COLO668 (cell line): ENCODE results near the gene SNX27.

ENCODE experiments used
- DNase-seq: peaks from one replicate; lab custom pipeline; 2025; ENCODE audit not compliant: unreplicated experiment; lab: John Stamatoyannopoulos, UW

Gene SNX27

DNA sequence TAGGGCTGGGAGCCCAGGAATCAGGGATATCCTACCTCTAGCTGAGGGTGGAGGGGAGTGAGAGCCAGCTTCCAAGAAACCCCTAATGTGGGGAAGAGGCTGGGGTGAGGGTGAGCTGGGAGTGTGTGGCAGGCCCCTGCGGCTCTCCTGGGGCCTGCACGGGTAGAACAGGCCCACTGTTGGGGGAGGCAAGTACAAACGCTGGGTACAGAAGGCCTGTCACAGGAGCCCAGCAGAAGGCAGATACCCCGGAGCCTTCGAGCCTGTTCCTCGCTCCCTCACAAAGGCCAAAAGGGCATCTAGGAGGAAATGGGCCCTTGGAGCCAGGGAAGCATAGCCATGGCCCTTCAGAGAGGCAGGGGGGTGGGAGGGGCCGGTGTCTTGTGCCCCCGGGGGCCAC, 91.1 kb downstream of the SNX27 start:
- no peak for DNase-seq

DNA sequence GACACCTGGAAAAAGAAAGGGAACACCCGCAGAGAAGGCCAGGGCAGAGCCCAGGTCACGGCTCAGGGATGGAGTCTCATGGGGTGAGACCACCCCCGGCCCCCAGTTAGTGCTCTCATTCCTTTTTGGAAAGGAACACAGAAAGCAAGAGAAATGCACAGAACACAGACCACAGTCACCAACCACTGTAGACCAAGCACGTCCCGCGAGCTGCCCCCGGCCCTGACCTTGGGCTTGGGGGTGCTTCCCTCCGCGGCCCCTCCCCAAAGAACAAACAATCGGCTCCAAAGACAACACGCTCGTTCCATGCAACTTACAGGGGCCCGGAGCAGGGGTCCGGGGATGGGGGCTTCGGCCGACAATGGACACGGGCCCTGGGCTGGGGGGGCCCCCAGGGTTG, 92.0 kb downstream of the SNX27 start:
- no peak for DNase-seq

DNA sequence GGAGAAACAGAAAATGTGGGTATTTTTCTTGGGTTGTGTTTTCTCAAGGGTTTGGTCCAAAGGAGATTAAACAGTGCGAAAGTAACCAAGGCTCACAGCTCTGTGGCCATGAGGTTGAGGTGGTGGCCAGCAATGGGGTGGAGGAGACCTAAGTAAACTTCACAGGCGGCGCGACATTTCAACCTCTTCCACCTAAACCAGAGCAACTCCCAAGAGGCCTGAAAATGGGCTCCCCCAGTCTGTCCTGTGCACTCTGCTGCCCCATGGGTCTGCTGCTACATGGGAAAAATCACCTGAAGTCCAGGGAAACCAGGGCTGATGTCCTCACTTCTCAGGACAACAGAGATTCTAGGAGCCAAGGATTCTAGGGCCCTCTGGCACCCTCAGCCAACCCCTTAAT, 92.4 kb downstream of the SNX27 start:
- no peak for DNase-seq

DNA sequence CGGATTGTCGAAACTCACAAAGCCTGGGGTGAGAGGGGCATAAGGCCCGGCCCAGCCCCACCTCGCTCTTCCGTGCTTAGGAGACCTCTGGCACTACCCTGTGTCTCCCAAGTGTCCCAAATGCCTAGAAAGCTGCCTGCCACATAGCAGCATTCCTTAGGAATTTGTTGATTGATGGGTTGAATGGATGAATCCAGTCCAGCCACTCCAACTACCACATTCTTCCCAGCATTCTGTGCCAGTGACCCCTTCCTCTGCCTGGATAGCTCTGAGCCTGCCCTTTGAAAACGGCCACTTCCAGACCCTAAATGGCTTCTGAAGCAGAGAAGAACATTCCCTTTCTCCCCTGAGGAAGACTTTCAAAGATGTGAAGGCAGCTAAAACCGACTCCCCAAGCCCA, 93.3 kb downstream of the SNX27 start:
- no peak for DNase-seq

DNA sequence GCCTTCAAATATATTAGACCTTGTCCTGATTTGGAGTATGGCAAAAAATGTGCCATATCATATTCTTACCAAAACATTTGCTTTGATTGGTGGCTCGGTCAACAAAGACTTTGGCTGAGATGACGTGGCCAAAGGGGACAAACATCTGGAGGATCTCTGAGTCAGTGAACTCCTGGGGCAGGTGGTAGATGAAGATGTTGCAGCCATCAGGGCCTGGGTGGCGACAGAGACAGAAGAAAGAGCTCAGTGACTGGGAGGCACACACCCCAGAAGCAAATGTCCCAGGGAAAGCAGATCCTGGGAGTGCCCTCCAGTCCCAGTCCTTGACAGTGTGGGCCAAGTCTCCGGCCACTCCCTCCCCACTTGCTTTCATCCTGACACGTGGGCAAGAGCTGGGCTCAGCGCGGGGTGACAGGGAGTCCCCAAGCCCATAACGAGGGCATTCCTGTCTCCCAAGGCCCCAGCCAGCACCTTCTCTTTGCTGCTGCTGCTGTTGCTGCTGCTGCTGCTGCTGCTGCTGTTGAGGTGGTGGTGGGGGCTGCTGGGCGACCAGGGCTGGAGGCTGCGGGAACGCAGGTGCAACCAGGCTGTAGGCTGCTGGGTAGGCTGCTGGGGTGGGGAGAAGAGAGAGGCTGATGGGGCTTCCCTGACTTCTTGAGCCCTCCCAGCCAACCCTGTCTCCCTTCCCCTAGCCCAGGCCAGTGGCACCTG, 94.1 kb downstream of the SNX27 start:
- DNase-seq: no peak

DNA sequence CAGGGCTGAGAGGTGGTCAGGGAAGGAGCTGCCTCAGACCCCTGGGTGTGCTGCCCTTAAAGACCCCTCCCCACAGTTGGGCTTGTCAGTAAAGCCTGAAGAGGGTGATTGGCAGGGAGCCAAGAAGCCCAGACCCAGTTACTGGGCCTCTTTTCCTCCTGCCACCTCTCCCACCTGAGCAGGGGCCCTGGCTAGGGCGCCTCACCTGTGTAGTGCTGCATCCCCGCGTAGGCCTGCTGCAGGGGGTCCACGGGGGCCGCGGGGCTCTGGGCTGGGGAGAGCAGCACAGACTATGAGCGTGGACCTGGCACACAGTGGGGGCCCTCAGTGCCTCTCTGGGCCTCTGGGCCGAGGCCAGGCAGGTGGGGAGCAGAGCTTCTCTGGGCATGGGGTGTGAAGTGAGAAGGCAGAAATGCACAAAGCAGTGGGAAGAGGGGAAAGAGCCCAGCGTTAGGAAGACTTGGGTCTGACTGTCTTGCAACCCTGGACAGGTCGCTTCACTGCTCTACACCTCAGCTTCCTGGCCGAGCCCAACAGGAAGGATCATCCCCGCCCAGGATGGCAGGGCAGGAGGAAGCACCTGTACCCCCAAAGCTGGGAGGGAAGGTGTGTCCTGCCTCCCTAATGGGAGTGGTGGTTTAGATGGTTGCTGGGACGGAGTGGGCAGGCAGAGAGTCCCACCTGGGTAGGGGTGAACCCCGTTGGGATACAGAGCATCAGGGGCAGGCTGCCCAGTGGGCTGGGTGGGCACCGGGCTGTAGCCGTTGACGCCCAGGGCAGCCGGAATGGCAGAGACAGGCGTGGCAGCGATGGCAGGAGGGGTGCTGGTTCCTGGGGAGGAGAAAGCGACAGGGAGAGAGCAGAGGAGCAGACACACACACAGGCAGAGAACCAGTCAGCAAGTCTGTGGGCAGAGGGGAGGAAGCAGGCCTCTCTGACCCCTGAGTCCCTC, 94.9 kb downstream of the SNX27 start:
- DNase-seq: no peak

DNA sequence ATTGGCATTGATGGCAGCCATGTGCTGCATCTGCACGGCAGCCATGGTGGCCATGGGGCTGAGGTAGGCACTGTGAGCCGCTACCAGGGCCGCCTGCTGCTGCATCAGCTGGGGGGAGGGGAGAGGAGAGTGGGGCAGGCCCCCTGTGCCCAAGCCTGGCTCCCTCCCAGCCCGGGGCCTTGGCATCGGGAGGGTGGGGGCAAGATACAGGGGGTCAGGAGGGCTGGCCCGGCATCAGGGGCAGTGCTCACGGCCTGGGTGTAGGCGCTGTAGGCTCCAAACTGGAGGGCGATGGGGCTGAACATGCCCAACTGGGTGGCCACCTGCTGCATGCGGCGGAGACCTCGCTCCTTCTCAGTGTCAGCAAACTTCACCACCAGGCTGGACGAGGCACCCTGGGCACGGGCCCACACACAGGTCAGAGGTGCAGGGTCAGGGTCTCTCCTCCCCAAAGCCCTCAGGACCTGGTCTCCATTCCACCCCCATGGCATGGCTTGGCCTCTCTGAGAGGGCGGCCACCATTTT, 95.8 kb downstream of the SNX27 start:
- no peak for DNase-seq

DNA sequence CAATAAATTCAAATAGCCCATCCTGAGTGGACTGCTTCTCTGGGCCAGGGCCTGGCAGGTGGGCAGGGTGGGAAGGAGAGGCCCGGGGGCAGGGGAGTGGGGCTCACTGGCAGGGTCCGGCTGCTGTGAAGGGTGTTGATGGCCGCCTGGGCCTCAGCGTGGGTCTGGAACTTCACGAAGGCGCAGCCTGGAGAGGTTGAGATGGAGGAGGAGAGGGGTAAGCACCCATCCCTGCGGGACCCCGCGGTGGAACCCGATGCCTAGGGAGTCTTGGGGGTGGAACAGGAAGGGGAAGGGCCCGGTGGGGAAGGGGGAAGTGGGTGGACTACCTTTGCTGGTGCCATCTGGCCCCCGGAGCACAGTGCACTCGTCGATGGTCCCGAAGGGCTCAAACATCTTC, 97.0 kb downstream of the SNX27 start:
- no peak for DNase-seq

DNA sequence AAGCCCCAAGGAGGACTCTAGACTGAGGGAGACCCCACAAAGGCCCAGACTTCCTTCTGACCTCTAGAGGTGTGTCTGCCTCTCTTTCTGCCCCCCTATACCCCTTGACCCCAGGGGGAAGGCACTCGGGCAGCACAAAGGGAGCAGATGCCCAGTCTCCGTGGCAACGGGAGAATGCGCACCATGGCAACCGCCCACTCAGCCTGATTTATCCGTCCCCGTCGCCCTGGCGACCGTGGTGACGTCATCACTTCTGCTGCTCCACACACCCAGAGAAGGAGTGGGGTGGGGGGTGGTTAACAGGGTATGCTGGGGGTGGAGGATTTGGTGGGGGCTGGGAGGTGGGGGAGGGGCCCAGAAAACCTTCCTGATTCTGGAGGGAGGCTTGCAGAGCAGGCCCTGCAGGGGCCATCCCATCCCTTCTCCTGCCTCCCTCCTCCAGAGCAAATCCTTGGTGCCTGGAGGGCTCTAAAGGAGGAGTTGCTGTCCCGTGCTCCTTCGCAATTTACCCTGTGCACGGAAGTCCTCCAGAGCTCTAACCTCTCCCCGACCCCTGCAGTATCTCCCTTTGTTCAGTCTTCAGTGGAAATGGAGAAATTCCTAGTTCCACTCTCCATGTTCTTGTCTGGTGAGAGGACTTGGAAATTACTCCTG, 98.5 kb downstream of the SNX27 start:
- peak; percentile 73 for DNase-seq

DNA sequence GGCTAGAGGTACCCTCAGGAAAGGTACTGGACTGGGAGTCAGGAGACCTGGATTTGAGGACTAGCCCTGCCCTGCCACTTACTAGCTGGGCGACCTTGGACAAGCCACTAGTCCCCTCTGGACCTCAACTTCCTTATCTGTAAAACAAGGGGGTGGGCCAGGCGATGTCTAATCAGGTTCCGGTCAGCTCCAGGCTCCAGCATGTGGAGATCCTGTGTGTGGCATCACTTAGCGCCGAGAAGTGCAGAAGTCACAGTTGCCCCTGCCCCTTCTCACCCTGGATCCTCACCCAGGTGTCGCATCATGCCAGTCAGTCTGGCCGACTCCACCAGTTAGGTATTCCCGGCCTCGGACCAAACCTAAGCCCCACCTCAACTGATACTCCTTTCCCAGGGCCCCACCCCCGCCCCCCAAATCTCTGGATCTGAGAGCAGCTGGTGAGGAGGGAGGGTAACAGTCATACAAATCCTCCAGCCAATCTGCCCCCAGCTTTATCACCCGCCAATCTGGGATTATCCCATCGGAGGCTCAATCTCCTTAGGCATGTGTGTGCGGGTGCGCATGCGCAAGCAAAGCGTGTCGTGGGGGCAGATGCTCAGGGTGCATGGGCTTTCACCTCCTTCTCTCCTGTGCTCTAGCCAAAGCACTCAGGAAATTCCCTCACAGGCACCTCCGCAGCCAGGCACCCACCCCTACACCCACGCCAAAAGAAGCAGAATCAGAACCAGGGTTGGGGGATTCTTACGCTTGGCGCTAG, 99.4 kb downstream of the SNX27 start:
- no peak for DNase-seq

DNA sequence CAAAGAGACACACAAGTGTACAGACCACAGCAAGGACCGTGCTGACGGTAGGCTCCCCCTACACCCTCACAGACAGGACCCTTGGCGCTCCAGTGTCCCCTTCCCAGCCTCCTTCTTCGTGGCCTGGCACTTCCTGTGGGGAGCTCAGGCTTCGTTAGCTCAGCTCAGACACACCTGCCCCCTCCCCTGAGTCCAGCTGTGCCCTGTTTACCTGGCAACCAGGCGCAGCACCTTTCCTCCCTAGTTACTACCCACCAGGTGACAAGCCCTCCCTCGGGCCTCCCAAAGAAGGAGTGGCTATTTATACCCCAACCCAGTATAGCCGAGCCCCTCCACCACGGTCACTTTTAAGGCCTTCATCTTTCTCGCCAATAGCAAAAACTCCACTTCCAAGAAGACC, 100.1 kb downstream of the SNX27 start:
- peak; percentile 91 for DNase-seq

DNA sequence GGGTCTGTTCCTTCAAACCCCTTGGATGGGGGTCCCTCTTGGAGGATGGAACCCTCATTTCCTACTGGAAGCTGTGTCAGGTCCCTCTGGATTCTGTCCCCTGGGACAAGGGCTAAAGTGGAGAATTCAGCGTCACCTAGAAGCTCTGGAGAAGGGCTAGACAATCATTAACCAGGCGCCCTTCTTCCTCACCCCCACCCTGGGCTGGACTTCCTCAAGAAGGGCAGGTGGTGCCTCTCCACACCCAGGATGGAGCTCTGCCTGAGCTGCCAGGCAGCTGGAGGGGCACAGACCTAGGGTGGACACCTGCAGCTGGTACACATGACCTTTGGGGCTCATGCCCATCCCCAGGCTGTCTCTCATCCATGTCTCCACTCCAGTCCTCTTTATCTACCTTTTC, 101.2 kb downstream of the SNX27 start:
- DNase-seq: peak; percentile 86

DNA sequence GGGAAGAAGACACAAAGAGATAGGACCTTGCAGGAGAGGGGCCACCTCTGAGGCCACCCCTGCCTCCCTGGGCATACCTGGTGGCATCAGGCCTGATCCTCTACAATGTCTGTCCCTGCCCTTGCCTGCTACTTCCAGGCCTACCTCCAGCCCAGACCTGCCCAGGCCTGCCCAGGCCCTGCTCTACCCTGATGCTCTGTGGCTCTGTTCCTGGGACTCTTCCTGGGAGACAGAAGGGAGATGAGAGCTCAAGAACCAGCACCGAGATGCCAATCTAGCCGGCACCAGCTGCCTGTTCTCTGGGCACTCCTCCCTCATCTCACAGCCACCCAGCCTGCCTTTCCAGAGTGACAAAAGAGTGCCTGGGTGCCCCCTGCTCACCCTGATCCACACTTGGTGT, 102.0 kb downstream of the SNX27 start:
- DNase-seq: peak; percentile 60

DNA sequence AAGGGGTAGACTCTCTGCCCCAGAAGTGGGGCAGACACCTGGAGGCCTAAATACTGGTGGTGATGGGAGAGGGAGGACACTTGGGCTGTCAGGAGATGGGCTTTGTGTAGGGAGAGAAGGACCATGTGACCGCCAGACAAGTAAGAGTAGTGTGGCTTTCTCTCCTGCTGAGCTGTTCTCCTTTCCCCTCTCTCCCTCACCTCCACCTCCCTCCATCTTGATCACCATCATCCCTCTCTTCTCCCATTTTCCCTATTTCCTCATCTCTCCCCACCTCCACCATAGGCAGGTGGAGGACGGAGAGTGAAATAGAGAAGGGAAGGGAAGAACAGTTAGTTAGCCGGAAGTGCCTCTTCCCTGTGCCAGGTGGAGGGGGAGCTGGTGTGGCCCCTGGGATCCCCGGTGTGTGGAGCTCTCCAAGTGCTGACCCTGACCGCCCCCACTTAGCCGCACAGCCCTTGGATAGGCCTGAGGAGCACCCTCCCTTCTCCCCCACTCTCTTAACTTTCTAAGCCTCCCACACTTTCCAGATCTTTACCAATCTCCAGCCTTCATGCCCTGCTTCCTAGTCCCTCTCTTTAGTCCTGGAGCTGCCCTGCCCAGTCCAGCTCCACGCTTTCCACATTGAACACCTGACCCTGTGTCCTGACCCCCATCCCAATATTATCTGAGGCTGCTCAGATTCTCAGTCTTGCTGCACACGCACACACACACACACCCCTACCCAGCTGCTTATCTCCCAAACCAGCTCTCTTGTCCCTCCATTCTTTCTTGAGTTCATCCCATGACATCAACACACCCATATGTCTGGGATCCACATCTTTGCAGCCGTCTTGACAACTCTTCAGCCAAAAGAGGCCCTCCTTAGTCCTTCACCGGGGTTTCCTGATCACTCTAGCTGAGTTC, 103.2 kb downstream of the SNX27 start:
- DNase-seq: peak; percentile 53

DNA sequence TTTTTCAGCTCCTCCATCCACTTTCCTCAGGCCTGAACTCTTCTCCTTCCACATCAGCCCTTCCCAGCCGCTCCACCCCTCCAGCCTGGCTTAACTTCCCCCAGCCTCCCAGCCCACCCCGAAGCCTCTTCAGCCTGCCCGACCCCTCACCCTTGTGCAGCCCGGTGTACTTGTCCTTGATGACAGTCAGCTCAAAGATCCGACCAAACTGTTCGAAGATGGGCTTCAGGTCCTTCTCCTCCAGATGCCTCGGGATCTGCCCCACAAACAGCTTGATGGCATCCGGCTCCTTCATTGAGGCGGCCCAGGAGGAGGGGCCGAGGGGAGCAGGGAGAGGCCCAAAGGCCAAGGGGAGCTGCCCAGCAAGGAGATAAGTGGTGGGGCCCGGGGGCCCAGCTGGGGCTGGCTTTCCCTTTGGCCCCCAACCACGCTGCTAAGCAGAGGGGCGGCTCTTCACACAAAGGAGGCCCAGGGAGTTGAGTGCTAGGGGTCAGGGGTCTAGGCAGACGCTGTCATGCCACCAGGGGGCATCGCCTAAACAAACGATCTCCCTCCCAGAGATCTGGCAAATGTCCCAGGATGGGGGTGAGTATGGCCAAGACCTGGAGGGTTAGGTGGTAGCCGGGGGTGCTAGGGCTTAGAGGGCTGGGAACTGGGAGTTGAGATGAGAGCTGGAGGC, 104.0 kb downstream of the SNX27 start:
- DNase-seq: peak; percentile 79

DNA sequence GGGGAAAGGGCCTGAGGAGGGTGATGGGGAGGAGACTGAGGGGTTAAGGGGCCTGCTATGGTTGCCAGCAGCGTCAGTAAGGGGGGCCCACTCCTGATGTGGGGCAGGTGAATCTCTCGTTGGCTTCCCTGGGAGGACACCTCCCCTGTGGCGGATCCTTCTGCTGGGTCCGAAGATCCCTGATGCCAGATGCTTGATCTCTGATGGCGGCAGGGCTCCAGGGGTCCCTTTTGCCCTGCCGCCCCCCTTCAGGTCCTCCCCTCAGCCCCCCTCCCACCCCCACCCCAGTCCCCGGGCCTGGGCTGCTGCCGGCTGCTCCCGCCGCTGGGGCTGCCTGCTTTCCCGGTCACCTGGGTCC, 104.5 kb downstream of the SNX27 start:
- no peak for DNase-seq

DNA sequence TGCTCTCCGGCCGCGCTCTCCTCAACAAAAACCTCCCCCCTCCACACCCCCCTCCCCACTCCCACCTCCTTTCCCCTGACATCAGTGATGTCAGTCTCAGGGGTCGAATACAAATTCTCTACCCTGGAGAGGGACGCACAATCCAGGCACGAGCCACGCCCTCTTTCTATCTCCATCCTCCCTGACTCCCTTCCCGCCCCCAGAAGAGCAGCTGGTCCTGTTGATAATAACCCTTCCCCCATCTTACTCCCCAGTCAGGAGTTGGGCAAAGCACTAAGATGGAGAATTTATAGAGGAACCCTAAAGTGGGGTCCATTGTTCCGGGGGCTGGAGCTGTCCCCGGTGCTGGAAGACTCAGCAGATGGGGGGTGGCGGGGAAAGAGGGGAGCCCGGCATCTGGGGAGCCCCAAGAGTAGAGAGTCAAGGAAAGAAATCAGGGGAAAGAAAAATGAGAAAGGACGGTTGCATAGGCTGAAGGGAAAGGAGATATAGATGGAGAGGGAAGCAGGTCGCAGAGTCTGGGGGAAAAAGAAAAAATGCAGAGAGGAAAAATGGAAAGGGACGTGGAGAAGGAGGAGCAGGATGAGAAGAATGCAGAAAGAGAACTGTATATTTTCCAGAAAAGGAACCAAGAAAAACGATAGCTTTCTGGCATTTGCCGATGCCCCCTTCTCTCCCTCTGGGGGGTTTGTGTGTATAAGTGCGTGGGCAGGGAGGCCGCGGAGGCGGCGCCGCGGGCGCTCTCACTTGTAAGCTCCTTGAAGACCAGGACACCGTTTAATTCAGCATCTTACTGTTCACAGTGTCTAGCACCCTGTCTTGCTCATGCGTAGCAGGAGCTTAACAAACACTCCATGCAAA, 105.2 kb downstream of the SNX27 start, which contains the start of gene CELF3:
CELF3 (minus strand) TSS at position 33 of the 861 bp plus-strand sequence. CDS start 783 bp downstream, outside the sequence.
- DNase-seq: peak; percentile 94

DNA sequence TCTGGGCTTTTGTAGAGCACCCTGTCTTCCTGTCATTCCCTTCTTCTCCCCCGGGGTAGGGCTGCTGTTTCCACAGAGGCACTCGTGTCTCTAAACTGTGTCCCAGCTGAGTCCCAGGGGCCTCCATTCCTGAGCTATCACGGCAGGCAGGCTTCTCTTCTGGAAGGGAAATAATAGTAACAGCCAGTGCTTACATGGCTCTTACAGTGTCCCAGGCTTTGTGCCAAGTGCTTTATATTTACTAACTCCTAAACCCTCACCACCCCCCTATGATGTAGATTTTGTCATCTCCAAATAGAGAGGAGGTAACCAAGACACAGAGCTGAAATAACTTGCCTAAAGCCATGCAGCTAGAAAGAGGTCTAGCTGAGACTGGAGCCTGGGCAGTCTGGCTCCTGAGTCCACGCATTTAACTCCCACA, 106.2 kb downstream of the SNX27 start:
- no peak for DNase-seq
